RPMI7951 (cell line): ENCODE measurements around the gene SPAG16. TPM values are rescaled to one million over a fixed set of nuclear protein-coding genes. Genes with fewer than 3 reads are reported as not detected.

Experiments
- DNase-seq: peaks from one replicate; pipeline ENCODE4 v3.0.0-alpha.2; 2012; ENCODE audit warnings: low read depth
- total RNA-seq: library from RNA; depleted of rRNA; stranded (reverse); fragments of >200 nt; shearing (Covaris generic); gene quantifications from 2 replicates; pipeline ENCODE4 v1.2.3, GENCODE V29; 2014

The SPAG16 gene
- total RNA-seq, 1 experiment from 2014 or later = 29.9 TPM

DNA sequence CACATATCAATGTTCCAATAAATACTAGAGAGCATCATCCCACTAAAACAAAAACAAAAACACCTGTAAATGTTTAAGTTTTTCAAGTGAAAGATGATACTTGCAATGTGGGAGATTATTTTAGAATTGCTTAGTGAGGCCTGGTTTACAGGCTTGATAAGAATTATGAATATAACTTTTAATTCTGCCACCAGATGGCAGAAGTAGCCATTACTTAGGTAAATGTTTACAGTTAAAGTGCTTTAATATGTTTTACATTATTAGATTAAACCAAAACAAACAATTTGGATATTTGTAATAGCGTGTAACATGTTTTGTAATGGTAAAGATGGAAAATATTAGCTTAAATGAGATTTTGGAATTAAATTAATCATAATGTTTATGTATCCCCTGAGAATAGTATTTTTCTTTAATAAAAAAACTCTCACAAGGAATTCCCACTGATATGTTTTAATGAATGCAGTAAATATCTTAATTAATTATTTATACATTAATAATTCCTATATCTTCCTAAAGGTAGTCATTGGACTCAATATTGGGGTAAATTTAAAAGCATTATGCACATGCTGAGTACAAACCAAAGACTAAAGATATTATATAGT lies 522.0 kb downstream of the SPAG16 start:
- DNase-seq = peak; percentile 19

DNA sequence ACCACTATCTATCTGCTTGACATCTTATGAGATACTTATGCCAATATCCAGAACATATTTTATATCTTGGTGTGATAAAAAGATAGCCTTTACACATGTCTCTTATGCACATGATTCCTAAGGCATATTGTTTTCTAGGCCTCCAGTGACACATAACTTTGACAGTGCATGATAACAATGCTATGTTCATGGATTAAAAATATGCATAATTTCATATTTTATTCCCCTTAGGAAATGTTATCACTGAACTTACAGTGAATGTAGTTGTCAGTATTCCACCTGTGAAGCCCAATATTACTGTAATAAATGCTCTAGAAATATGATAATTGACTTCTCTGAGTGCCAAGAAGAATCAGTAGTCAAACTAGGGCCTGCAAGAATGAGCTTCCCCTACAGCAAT lies 532.3 kb downstream of the SPAG16 start:
- no peak for DNase-seq

DNA sequence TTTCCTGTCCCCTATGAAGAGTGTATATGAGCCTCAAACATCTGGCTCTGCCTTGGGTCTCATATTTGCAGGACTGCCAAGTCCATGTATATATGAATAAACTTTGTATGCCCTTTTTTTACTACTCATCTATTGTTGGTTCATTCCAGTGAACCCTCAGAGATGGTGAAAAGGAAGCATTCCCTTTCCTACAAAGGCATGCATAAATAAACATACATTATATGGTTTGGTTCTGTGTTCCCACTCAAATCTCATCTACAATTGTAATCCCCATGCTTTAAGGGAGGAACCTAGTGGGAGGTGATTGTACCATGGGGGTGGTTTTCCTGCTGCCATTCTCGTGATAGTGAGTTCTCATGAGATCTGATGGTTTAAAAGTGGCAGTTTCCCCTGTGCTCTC lies 534.2 kb downstream of the SPAG16 start:
- DNase-seq = no peak

DNA sequence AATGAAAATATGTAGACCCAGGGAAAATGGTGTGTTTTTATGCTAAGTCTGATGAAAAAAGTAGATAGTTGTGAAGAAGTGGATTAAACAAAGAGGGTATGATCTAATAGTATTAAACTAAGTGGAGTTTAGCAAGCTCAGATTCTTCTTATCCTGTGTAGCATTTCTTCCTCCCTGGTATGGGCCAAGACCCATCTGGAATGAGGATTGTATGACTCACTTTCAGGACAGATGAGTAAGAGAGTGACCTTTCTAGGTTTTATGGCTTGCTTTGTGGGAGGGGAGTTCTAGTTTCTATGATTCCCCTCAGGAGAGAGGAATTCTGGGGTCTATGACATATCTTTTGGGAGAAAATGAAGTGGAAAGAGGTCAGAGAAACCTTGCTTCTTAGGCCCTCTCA lies 550.1 kb downstream of the SPAG16 start:
- DNase-seq = peak; percentile 65

DNA sequence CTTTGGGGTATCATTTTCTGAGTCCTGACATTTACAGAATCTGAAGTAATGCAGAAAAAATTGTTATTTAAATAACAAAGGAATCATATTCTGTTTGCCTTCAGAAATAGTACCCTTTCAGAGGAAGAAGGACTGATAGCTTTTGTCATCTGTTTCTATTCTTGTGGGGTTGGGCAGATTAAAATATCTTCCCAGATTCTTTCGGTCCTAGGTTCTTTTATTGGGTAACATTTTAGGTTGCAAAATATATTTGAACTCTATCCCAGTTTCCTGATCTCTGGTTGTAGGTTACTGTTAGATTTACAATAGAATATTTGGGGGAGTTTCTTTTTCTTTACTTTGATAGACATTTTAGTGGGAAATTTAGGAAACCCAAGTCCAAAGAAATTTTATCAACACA lies 550.5 kb downstream of the SPAG16 start:
- DNase-seq = peak; percentile 7

DNA sequence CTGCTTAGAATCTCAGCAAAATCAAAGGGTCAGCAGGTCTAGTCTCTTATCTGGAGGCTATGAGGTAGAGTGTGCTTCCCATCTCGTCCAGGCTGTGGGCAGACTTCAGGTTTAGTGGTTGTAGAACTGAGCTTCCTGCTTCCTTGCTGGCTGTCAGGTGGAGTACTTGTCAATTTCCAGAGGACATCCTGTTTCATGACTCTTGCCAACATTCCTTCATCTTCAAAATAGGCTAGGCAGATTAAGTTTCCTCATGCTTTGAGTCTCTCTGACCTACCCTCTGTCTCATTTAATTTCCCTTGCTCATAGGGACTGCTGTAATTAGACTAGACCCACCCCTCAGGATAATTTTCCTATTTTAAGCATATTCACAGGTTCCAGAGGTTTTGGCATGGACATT lies 562.6 kb downstream of the SPAG16 start:
- no peak for DNase-seq

DNA sequence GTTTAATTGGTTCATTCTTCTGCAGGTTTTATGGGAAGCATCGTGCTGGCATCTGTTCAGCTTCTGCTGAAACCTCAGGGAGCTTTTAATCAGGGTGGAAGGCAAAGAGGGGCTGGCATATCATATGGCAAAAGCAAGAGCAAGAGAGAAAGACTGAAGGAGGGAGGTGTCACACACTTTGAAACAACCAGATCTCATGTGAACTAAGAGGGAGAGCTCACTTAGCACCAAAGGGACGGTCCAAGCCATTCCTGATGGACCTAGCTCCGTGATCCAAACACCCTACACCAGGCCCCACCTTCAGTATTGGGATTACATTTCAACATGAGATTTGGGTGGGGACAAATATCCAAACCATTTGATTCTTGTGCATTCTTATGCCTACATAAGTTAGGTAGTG lies 563.1 kb downstream of the SPAG16 start:
- no peak for DNase-seq

DNA sequence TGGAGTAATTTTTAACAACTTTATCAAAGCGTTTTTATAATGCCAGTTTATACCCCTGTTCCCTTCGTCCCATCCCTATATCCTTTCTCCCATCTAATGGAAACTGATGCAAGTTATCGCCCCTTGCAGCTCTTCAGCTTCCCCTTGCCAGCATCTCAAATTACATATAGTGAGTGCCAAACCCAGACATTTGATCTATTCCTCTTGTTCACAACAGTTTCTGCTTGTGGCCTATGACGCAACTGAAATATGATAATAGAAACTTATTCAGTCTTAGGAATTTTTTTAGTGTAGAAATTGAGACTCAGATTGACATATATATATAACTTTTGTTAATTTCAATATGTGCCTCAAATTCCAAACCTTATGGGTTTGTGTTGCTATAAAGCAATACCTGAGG lies 564.4 kb downstream of the SPAG16 start:
- peak; percentile 6 for DNase-seq

DNA sequence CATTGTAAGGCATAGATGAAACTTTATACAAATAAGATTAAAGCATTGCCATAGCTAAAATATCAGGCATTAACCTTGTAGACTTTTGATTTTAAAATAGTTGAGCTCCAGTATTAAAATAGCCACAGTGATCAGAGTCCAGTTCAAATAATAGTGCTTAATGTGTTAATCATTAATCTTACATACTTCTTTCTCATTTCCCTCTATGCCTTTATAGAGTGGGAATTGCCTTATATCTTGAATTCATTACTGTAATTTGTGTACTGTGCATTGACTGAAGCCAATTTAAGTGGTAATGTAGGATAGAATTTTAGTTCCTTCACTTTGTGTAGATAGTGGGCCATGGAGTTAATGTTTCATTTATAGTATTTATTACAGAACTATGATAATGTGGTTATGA lies 577.4 kb downstream of the SPAG16 start:
- DNase-seq = no peak

DNA sequence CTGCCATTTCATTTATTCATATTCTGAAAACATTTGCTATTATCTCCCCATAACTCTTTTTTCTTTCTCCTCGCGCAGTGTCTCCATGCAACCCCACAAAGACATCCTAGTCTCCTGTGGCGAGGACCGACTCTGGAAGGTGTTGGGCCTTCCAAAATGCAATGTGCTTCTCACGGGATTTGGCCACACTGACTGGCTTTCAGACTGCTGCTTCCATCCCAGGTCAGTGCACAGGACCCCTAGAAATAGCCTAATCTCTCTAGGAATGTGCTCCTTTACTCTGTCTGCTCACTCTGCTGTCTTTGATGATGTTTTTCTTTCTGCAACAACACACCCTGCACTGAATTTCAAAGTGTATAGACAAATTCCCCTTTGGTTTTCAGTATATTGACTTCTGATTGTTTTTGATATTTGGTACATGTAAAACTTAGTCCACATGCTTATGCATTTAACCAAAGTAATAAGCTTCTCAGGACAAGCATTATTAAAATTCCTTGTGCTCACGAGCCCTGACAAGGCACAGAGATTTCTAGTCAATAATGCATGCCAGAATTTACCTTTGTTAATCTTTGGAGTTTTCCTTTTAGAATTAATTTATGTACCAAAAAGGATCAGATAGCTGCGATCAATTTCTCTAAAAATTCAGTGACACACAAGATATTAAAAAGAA lies 578.3 kb downstream of the SPAG16 start:
- DNase-seq = no peak

DNA sequence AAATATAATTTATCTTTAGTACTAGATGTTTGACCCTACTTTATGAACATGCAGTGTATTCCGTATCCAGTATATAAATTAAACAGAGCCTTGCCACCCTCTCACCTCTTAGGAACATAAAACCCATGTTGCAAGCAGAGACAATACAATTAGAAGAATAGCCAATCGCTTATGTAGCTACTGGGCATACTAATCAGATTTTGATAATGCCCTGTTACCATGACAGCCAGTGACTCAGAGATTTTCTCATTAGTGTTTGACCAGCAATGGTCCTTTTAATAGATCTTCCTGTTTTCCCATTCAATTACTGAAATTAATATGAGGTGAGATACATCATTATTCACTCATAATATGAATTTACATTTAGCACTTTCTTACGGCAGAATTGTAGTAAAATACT lies 579.3 kb downstream of the SPAG16 start:
- no peak for DNase-seq

DNA sequence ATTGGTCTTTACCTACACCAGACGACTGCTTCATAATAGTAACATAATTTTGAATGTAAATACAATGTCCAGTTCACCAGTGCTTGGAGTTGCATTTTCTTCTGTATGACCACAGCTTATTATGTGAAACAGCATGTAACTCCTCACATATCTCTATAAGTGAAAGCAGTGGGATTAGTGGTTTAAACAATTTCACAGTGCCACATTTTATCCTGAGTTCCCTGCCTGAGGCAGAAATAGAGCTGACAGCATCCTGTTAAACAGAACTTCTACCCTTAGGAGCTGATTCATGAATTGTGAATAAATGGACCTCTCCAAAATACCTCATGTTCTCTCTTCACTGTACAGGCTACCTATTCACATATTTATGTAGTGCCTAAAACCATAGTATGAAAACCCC lies 584.3 kb downstream of the SPAG16 start:
- DNase-seq = peak; percentile 43

DNA sequence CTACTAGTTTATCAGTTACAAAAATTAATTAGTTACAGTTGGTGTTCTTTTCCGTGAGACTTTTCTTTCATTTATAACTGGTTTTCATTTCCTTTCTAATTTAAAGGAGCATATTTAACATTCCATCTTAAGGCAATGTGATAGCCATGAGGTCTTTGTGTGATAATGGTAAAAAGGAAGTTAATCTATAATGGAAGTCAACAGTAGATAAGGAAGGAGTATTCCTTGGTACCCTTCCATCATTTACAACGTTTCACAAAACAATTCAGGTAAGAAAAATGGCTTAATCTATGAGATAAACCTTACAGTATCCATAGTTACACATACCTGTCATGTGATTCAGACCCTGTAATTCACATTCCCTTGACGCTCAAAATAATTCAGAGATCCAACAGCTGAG lies 601.2 kb downstream of the SPAG16 start:
- DNase-seq = no peak

DNA sequence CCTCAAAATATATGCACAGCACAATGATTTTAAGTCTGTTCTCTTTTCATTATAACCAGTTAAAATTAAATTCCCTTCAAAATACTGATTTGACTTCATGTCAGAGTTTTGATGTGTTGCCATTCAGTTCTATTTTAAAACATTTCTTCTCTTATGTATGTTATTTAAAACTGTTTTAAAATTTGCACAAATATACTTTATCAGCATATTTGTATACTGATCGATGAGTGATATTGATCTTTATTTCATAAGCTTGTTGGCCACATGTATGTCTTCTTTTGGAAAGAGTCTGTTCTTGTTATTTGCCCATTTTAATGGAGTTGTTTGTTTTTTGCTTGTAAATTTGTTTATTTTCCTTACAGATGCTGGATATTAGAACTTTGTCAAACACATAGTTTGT lies 630.2 kb downstream of the SPAG16 start:
- DNase-seq = no peak

DNA sequence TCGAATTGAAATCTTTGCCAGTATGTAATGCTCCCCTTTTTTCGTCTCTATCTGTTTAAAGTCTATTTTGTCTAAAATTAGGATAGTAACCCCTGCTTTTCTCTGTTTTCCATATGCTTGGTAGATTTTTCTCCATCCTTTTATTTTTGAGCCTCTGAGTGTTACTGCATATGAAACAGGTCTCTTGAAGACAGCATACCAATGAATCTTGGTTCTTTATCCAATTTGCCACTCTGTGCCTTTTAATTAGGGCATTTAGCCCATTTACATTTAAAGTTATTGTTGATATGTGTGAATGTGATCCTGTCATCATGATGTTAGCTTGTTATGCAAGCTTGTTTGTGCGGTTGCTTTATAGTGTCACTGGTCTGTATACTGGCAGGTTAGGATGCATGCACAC lies 635.8 kb downstream of the SPAG16 start:
- no peak for DNase-seq

DNA sequence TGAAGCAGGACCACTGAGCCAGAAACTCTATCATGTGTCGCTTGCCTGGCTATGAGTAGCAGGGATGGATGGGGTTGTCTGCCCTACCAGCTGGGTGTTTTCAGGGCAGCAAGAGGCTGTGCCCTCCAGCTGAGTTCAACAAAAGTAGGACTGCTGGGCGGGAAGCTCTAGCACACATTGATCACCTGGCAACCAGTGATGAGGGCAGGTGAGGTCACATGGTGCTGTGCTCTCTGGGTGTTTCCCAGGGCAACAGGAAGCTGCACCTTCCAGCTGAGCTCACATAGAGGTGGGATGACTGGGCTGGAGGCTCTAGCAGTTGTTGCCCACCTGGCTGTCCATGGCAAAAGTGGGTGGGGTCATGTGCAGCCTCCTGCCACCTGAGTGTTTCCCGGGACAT lies 639.3 kb downstream of the SPAG16 start:
- no peak for DNase-seq

DNA sequence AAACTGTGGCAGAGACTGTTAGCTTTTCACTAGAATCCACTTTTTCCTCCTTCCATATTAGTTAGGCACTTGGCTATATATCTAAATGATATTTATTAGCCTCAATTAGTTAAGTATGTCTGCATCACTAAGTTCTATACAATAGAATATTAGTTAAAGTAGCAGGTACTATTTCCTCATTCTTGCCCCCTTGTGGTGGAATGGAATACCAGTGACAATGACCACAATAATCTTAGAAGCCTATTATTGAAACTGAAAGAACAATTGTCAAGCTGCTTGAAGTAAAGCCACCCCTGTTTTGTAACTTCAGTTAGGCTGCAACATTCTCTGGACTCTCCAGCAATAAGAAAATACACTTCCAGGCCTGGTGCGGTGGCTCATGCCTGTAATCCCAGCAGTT lies 650.3 kb downstream of the SPAG16 start:
- peak; percentile 51 for DNase-seq

DNA sequence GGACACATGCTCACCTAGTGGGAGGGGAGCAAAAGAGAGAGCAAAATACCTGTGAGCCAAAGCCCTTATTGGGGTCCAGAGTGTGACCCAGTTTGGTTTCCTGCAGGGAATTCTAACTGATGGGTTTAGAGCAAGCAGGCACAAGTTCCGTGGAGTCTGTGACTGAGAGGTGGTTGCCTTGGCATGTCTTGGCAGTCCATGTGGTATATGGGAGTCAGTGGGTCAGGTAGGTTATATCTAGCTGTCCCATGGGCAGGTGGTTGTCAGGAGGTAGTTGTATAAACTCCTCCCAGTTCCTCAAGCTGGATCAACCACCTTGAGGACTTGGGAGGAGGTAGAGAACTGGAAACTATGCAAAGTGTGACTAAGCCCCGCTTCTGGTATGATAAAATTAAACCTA lies 673.8 kb downstream of the SPAG16 start:
- no peak for DNase-seq

DNA sequence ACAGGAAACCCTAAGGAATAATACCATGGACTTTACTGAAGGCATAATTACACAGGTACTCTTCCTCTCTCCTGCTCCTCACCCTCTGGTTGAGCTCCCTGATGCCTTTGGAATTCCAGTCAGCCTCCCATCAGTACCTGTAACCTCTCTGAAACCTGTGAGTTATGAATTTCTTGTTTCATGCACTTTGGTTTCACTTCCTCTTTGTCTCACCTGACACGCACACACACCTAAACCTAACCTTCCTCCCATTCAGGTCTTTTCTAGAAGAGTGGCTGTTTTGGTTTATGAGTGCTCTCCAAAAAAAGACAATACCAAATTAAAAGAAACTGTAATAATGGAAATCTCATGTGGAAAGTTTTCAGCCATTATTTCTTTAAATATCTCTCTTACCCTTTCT lies 675.3 kb downstream of the SPAG16 start:
- DNase-seq = no peak

DNA sequence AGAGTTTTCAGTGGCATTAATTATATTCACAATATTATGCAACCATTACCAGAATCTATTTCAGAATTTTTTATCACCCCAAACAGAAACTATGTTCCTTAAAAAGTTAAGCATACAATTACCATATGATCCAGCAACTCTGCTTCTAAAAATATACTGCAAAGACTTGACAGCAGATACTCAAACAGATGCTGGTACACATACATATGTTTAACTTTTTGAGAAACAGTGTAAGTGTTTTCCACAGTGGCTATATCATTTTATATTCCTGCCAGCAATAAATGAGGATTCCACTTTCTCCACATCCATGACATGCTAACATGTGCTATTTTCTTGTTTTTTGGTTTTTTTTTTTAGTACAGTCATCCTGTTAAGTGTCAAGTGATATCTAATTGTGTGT lies 687.3 kb downstream of the SPAG16 start:
- DNase-seq = no peak

DNA sequence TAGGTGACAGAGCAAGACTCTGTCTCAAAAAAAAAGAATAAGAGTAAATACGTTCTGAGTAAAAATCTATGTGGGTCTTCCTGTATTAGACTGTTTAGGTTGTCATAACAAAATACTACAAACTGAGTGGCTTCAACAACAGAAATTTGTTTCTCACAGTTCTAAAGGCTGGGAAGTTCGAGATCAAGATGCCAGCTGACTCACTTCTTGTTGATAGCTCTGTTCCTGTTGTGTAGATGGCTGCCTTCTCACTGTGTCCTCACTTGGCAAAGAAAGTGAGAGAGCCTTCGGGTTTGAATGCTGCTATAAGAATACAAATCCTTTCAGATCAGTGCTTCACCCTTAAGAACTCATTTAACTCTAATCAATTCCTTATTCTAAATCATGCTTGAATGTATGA lies 696.6 kb downstream of the SPAG16 start:
- DNase-seq = peak; percentile 11

DNA sequence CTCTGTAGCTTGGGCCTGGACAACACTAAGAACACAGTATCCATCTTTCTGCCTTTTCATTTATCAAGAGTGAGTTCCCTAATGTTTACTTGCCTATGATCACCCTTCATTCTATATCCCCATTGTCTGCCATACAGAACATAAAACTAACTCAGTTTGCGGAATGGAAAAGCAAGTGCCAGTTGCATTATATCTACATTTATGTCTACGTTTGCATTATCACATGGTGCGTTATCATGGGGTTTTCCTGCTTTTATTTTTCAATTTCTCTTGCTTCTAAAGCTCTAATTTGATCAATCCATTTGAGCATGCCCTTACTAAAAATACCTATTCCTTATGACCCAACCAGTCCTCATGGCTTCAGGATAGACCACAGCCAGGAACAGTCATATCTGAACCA lies 704.9 kb downstream of the SPAG16 start:
- DNase-seq = no peak

DNA sequence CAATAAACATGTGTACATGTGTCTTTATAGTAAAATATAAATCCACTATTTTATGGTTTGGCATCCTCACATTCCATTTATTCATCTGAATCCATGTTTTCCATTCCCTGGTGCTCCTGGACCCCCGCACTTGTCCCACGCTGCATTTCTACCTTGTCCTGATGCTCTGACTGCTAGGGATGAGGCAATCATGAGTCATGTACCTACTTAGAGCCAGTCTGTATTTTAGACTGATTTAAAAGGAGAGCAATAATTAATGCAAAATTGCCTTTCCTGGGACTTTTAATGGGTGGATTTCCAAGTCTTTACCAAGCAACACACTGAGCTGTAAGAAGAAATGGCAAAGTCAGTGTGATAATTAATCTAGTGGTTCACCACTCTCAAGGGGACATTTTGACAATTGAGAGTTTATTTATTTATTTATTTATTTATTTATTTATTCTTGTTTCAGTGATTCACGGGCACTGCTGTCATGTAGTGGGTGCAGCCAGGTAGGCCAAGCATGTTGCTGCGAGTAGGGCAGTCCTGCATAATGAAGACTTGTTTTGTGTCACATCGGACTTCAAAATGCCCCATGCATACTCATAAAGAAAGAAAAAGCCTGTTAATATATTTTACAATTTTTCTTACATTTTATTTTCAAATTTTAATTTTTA lies 707.3 kb downstream of the SPAG16 start:
- DNase-seq = peak; percentile 15
